Right atrium auricular region (tissue), 2 donors: ENCODE measurements around the gene SLC38A5. TPM values are rescaled to one million over a fixed set of nuclear protein-coding genes. Genes with fewer than 3 reads are reported as not detected.
A peak's percentile ranks its signal among the peaks of the same experiment; 100 is the strongest.

Experiments used
- DNase-seq: peaks from one replicate; pipeline ENCODE4 v3.0.0-alpha.2; 2019; ENCODE audit warnings: low spot score
- H3K27ac ChIP-seq, 2 donors: fragments of 200-600 bp; sonication (generic); 1 replicate in 1 of 2; 2 replicates in 1 of 2; pipeline ENCODE4 v1.5.1; 2016 to 2019
- H3K27me3 ChIP-seq, 2 donors: fragments of 200-600 bp; sonication (generic); one replicate each; pipeline versions ENCODE4 v1.5.1 to v1.6.0; 2017 to 2019
- H3K36me3 ChIP-seq: fragments of 200-600 bp; sonication (generic); one replicate; pipeline ENCODE4 v1.5.1; 2016
- H3K4me1 ChIP-seq, 2 donors: fragments of 200-600 bp; sonication (generic); one replicate each; pipeline versions ENCODE4 v1.5.1 to v1.6.0; 2017 to 2019
- H3K4me3 ChIP-seq, 2 donors: fragments of 200-600 bp; sonication (generic); 1 replicate in 1 of 2; 2 replicates in 1 of 2; pipeline ENCODE4 v1.5.1; 2017 to 2019; ENCODE audit warnings: mild to moderate bottlenecking in 1 of 2, moderate library complexity in 1 of 2
- H3K9me3 ChIP-seq, 2 donors: fragments of 200-600 bp; sonication (generic); one replicate each; pipeline ENCODE4 v1.5.1; 2019
- total RNA-seq, 2 donors: library from RNA; depleted of rRNA; stranded (reverse); fragments of >200 nt; gene quantifications; one replicate each; pipeline ENCODE4 v1.1.0, GENCODE V29; 2016
- TF ChIP-seq, protein P1 (sequence below), 2 donors: fragments of 200-600 bp; sonication (generic); IDR thresholded peaks; one replicate each; pipeline ENCODE4 v1.5.1; 2019; ENCODE audit warnings: antibody characterized with exemption in 2 of 2

Gene SLC38A5
- total RNA-seq, 2 donors from 2014 or later = 2.2 to 4.9 TPM

DNA sequence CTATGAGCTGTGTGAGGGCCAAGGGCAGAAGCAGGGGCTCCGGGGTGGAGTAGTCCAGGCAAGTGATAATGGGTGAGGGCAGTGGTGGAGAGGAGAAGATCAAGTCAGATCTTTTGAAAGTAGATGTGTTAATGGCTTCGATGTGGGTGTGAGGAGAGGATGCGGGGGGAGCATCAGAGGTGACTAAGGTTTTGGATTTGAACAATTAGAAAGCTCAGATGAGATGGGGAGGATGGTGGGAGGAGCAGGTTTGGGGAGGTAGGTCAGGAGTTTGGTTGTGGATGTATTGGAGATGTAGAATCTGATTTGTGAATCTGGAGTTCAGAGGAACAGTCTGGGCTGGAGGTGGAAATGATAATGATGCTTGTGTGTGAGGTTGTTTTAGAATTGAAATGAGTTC is 10.5 kb upstream of the SLC38A5 start:
- TF ChIP-seq, protein P1, sequence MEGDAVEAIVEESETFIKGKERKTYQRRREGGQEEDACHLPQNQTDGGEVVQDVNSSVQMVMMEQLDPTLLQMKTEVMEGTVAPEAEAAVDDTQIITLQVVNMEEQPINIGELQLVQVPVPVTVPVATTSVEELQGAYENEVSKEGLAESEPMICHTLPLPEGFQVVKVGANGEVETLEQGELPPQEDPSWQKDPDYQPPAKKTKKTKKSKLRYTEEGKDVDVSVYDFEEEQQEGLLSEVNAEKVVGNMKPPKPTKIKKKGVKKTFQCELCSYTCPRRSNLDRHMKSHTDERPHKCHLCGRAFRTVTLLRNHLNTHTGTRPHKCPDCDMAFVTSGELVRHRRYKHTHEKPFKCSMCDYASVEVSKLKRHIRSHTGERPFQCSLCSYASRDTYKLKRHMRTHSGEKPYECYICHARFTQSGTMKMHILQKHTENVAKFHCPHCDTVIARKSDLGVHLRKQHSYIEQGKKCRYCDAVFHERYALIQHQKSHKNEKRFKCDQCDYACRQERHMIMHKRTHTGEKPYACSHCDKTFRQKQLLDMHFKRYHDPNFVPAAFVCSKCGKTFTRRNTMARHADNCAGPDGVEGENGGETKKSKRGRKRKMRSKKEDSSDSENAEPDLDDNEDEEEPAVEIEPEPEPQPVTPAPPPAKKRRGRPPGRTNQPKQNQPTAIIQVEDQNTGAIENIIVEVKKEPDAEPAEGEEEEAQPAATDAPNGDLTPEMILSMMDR (IDR thresholded peaks at IDR 0.05) = no peak
- Histone ChIP-seq H3K4me1 (no peaks in the 10 kb centered on the region), H3K9me3 (peaks cover 0 to 4% of the 10 kb centered on the region in 2 donors), H3K4me3 (no peak overlapping the region), H3K36me3 (peaks cover 7% of the 10 kb centered on the region), H3K27ac (no peak overlapping the region), H3K27me3 (no peaks in the 10 kb centered on the region)
- no peak for DNase-seq

- H3K36me3 ChIP-seq = peaks cover 7% of the 10 kb centered on the region
- DNase-seq = no peak
Observed at GRCh38 chrX:48480142-48480541, 10.1 kb upstream of the SLC38A5 start.

DNA sequence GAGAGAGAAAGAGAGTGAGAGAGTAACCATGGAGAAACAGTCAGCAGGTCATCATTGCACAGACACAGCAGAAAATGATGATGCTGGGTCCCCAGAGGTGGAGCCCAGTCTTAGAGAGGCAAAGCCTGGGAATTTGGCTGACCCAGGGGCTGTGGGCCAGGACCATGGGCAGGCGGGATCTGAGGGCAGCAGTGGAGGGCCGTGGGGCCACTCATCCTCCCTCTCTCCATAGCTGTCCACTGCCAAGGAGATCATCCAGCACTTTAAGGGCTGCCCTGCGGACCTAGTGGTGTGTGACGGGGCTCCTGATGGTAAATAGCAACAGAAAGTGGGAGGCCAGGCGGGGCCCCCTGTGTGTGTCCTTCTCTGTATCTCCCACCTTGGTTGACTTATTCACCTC is 8.7 kb upstream of the SLC38A5 start:
- TF ChIP-seq, protein P1 (IDR thresholded peaks at IDR 0.05) = no peak
- peaks cover 0 to 7% of the 10 kb centered on the region in 2 donors for H3K4me1 ChIP-seq
- no peak overlapping the region for H3K4me3 ChIP-seq
- no peak for DNase-seq
- no peaks in the 10 kb centered on the region for H3K27me3 ChIP-seq
- peaks cover 0 to 5% of the 10 kb centered on the region in 2 donors for H3K9me3 ChIP-seq
- no peak overlapping the region for H3K27ac ChIP-seq
- peaks cover 7% of the 10 kb centered on the region for H3K36me3 ChIP-seq

More at GRCh38 chrX:48480142-48480541, 10.1 kb upstream of the SLC38A5 start:
- Histone ChIP-seq H3K4me3 (no peak overlapping the region), H3K27me3 (no peaks in the 10 kb centered on the region), H3K9me3 (peaks cover 0 to 5% of the 10 kb centered on the region in 2 donors), H3K27ac (no peak overlapping the region), H3K4me1 (peaks cover 0 to 4% of the 10 kb centered on the region in 2 donors)
- TF ChIP-seq, protein P1 (IDR thresholded peaks at IDR 0.05) = no peak

DNA sequence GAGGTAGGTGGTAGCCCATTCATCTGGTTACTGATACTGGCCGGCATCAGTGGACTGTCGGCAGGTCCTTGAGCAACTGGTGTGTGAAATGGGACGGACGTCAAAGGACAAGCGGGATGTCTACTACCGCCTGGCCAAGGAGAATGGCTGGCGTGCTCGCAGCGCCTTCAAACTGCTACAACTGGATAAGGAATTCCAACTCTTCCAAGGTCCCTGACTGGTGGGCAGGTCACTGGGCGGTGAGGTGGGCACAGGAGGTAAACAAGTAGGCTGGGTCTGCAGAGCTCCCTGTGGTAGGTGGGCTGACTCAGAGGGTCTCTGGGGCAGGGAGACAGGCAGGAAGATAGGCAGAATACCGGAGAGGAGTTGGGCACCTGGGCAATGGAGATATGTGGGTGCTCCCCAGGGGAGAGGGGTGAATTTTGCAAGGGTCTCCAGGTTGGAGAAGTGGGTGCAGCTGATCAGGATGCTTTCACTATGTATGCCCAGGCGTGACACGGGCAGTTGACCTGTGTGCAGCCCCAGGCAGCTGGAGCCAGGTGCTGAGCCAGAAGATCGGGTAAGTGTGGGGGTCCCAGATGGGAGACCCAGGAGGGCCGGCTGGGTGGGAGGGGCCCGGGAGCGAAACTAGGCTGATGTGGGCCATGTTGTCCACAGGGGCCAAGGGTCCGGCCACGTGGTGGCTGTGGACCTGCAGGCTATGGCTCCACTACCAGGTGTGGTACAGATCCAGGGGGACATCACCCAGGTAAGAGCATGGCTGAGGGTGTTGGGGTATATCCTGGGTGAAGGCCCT is 8.1 kb upstream of the SLC38A5 start:
- no peak for DNase-seq
- Histone ChIP-seq H3K4me1 (peaks cover 0 to 7% of the 10 kb centered on the region in 2 donors), H3K4me3 (no peak overlapping the region), H3K36me3 (peaks cover 3% of the 10 kb centered on the region), H3K27ac (no peak overlapping the region), H3K9me3 (peaks cover 0 to 5% of the 10 kb centered on the region in 2 donors), H3K27me3 (no peaks in the 10 kb centered on the region)
- TF ChIP-seq, protein P1 (IDR thresholded peaks at IDR 0.05) = no peak

DNA sequence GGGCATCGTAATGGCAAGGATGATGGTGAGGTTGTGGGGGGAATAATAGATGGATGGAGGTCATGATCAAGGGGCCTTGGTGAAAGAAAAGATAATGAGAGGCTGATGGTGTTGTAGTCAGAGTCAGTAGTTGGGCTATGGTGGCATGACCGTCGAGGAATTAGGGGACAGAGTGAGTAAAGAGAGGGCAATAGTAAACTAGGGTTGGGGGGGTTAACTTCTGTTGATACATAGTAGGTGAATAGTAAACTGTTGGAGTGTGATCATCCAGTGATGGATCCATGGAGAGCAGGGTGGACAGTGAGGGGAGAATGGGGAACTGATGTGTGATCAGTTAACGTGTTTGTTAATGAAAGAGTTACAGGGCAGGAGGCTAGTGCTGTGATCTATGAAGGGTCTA is 6.9 kb upstream of the SLC38A5 start:
- H3K27me3 ChIP-seq = no peaks in the 10 kb centered on the region
- peak overlapping the region in 1 of 2 donors; percentile 87 for H3K27ac ChIP-seq
- DNase-seq = no peak
- peaks cover 0 to 7% of the 10 kb centered on the region in 2 donors for H3K4me1 ChIP-seq
- H3K36me3 ChIP-seq = no peaks in the 10 kb centered on the region
- H3K9me3 ChIP-seq = peaks cover 0 to 5% of the 10 kb centered on the region in 2 donors
- TF ChIP-seq, protein P1 (IDR thresholded peaks at IDR 0.05) = no peak
- peak overlapping the region; percentile 65 to 78 for H3K4me3 ChIP-seq
